Measurements from ENCODE around the gene HYCC2. TPM values are rescaled to one million over a fixed set of nuclear protein-coding genes. Genes with fewer than 3 reads are reported as not detected.
A peak's percentile ranks its signal among the peaks of the same experiment; 100 is the strongest.
"Not testable (repeated sequence)": the region's sequence is repeated elsewhere in the genome, so short reads cannot be mapped to it uniquely, and the experiment has no call there.

HYCC2 gene
- total RNA-seq, 4 donors from 2014 or later, result 9.6 to 27.9 (median 15.2) TPM

- no peak for DNase-seq (ENCODE audit: low spot score in 2 of 2)
- H3K4me3 ChIP-seq (ENCODE audit: low read depth, poor library complexity, severe bottlenecking), result no peak overlapping the region
- intact Hi-C loops (cut with DNase I; ENCODE audit: low total_unique reads), result no loop called here
- 70 to 73% methylated on average over 2 of the region's 2 CpGs for WGBS, 2 donors
- TF ChIP-seq POLR2A (IDR thresholded peaks at IDR 0.05), result no peak
- no peak for TF ChIP-seq CTCF (IDR thresholded peaks at IDR 0.05)
Observed at GRCh38 chr2:201084863-201085262, 13.4 kb upstream of the HYCC2 start.

- WGBS, 2 donors, result 81% methylated on average over 7 of the region's 7 CpGs
- H3K4me3 ChIP-seq (ENCODE audit: low read depth, poor library complexity, severe bottlenecking), result no peak overlapping the region
- no peak for TF ChIP-seq POLR2A (IDR thresholded peaks at IDR 0.05)
- no peak for TF ChIP-seq CTCF (IDR thresholded peaks at IDR 0.05)
- intact Hi-C loops (cut with DNase I; ENCODE audit: low total_unique reads), result no loop called here
- no peak for DNase-seq (ENCODE audit: low spot score in 2 of 2)
Observed at GRCh38 chr2:201074996-201075395, 3.5 kb upstream of the HYCC2 start.

GRCh38 chr2:201073071-201073470 is 1.6 kb upstream of the HYCC2 start:
- intact Hi-C loops (cut with DNase I; ENCODE audit: low total_unique reads), result no loop called here
- TF ChIP-seq CTCF (IDR thresholded peaks at IDR 0.05) (no peak), POLR2A (IDR thresholded peaks at IDR 0.05) (no peak)
- DNase-seq (ENCODE audit: low spot score in 2 of 2), result no peak
- 80 to 88% methylated on average over 1 of the region's 1 CpG for whole genome bisulfite sequencing, 2 donors
- H3K4me3 ChIP-seq (ENCODE audit: low read depth, poor library complexity, severe bottlenecking), result no peak overlapping the region

- TF ChIP-seq CTCF (IDR thresholded peaks at IDR 0.05) (no peak), POLR2A (IDR thresholded peaks at IDR 0.05) (no peak)
- H3K4me3 ChIP-seq (ENCODE audit: low read depth, poor library complexity, severe bottlenecking), result peak overlapping the region; percentile 30
- intact Hi-C loops (cut with DNase I; ENCODE audit: low total_unique reads), result no loop called here
- no peak for DNase-seq (ENCODE audit: low spot score in 2 of 2)
- 2 to 4% methylated on average over 5 of the region's 5 CpGs for WGBS, 2 donors
Observed at GRCh38 chr2:201072201-201072530, 695 bp upstream of the HYCC2 start.

- TF ChIP-seq POLR2A (IDR thresholded peaks at IDR 0.05), result no peak
- TF ChIP-seq CTCF (IDR thresholded peaks at IDR 0.05), result peak in 1 of 3 donors; percentile 37
- WGBS, 2 donors, result 1% methylated on average over 21 of the region's 21 CpGs
- no peak for DNase-seq (ENCODE audit: low spot score in 2 of 2)
- intact Hi-C loops (cut with DNase I; ENCODE audit: low total_unique reads), result no loop called here
- H3K4me3 ChIP-seq (ENCODE audit: low read depth, poor library complexity, severe bottlenecking), result peak overlapping the region; percentile 97
Observed at GRCh38 chr2:201070948-201071478, 458 bp downstream of the HYCC2 start.

GRCh38 chr2:201064797-201065329 is 6.6 kb downstream of the HYCC2 start:
- TF ChIP-seq POLR2A (IDR thresholded peaks at IDR 0.05) (no peak), CTCF (IDR thresholded peaks at IDR 0.05) (no peak)

GRCh38 chr2:201063516-201063915 is 8.0 kb downstream of the HYCC2 start:
- not testable (repeated sequence) for DNase-seq (ENCODE audit: low spot score in 2 of 2); H3K4me3 ChIP-seq (ENCODE audit: low read depth, poor library complexity, severe bottlenecking)
- intact Hi-C loops (cut with DNase I; ENCODE audit: low total_unique reads), result loop anchor here (10.0 kb wide), 1 partner anchor 159 kb away; no protein-coding TSS in a partner anchor
- WGBS, 2 donors, result 83 to 85% methylated on average over 5 of the region's 5 CpGs

More at GRCh38 chr2:201064797-201065329, 6.6 kb downstream of the HYCC2 start:
- intact Hi-C loops (cut with DNase I; ENCODE audit: low total_unique reads), result loop anchor here (10.0 kb wide), 1 partner anchor 160 kb away; no protein-coding TSS in a partner anchor
- no peak overlapping the region for H3K4me3 ChIP-seq (ENCODE audit: low read depth, poor library complexity, severe bottlenecking)
- WGBS, 2 donors, result 52 to 62% methylated on average over 2 of the region's 2 CpGs
- no peak for DNase-seq (ENCODE audit: low spot score in 2 of 2)
